Caco-2 (cell line): ENCODE data around the gene CACNA1D. TPM values are rescaled to one million over a fixed set of nuclear protein-coding genes. Genes with fewer than 3 reads are reported as not detected.

Source experiments
- BruUV-seq: library from RNA; stranded (reverse); fragments of 400-500 nt; replicated peaks from 2 replicates; lab custom pipeline; 2021; lab: Mats Ljungman, UMichigan
- CTCF ChIA-PET: fragments of 300-600 bp; sonication (Branson Sonifier 250); formaldehyde crosslinking; loops from one replicate; lab custom pipeline; 2022; ENCODE audit warnings: antibody characterized with exemption; lab: Charles Lee
- POLR2A ChIA-PET: fragments of 300-600 bp; sonication (Branson Sonifier 250); formaldehyde crosslinking; loops from one replicate; lab custom pipeline; 2022; ENCODE audit warnings: antibody characterized with exemption; lab: Charles Lee
- DNase-seq, 2 experiments: peaks; one replicate each; pipeline versions ENCODE4 v3.0.0 to v3.0.0-alpha.2; 2020 to 2022
- H3K27me3 ChIP-seq: replicated peaks from 2 replicates; pipeline ENCODE4 v1.6.0; 2011; ENCODE audit warnings: low read length; ENCODE audit not compliant: control insufficient read depth, insufficient read depth
- H3K36me3 ChIP-seq: 2 replicates; pipeline ENCODE4 v1.5.1; 2011; ENCODE audit warnings: low read length; ENCODE audit not compliant: control insufficient read depth, insufficient read depth
- H3K4me1 ChIP-seq: fragments of 250-450 bp; sonication (Bioruptor Pico); 2 replicates; pipeline ENCODE4 v1.5.1; 2020; ENCODE audit warnings: mild to moderate bottlenecking
- H3K4me3 ChIP-seq: 2 replicates; pipeline ENCODE4 v1.5.1; 2011; ENCODE audit warnings: low read depth, mild to moderate bottlenecking, control low read depth, low read length
- H3K9me3 ChIP-seq: fragments of 250-450 bp; sonication (Bioruptor Pico); 2 replicates; pipeline ENCODE4 v1.5.1; 2020; ENCODE audit warnings: mild to moderate bottlenecking, moderate library complexity
- H3K27ac Mint-ChIP-seq: one replicate; pipeline ENCODE4 v1.8.0; 2022; ENCODE audit warnings: mixed read lengths; ENCODE audit not compliant: unreplicated experiment
- H3K27me3 Mint-ChIP-seq: one replicate; pipeline ENCODE4 v1.8.0; 2022; ENCODE audit warnings: mixed read lengths; ENCODE audit not compliant: insufficient read depth, unreplicated experiment
- H3K36me3 Mint-ChIP-seq: one replicate; pipeline ENCODE4 v1.8.0; 2022; ENCODE audit warnings: mild to moderate bottlenecking, mixed read lengths; ENCODE audit not compliant: insufficient read depth, unreplicated experiment
- H3K4me1 Mint-ChIP-seq: one replicate; pipeline ENCODE4 v1.8.0; 2022; ENCODE audit warnings: low read depth, mixed read lengths; ENCODE audit not compliant: unreplicated experiment
- H3K4me3 Mint-ChIP-seq: one replicate; pipeline ENCODE4 v1.8.0; 2022; ENCODE audit warnings: mild to moderate bottlenecking, moderate library complexity, mixed read lengths; ENCODE audit not compliant: unreplicated experiment
- H3K9me3 Mint-ChIP-seq: one replicate; pipeline ENCODE4 v1.8.0; 2022; ENCODE audit warnings: mixed read lengths; ENCODE audit not compliant: unreplicated experiment
- intact Hi-C: fragments of 100-400 bp; cut with micrococcal nuclease; formaldehyde crosslinking; loops from one replicate; pipeline ENCODE4 v1.10.0; 2022; ENCODE audit not compliant: unreplicated experiment
- total RNA-seq: library from RNA; stranded (reverse); gene quantifications from 2 replicates; pipeline ENCODE4 v1.2.3, GENCODE V29; 2022
- TF ChIP-seq, protein P1 (sequence below), 2 experiments: fragments of 200-600 bp in 1 of 2; IDR thresholded peaks; 1 replicate in 1 of 2; 2 replicates in 1 of 2; pipeline versions ENCODE4 v1.5.1 to v1.8.0; 2011 to 2022; ENCODE audit warnings: antibody characterized with exemption in 1 of 2, control low read depth in 1 of 2, inconsistent platforms in 1 of 2, low read depth in 1 of 2, low read length in 1 of 2, mild to moderate bottlenecking in 1 of 2, moderate library complexity in 1 of 2; ENCODE audit not compliant: insufficient read depth in 1 of 2, severe bottlenecking in 1 of 2, unreplicated experiment in 1 of 2

Gene CACNA1D
- total RNA-seq, 1 experiment from 2014 or later = 13.3 TPM

DNA sequence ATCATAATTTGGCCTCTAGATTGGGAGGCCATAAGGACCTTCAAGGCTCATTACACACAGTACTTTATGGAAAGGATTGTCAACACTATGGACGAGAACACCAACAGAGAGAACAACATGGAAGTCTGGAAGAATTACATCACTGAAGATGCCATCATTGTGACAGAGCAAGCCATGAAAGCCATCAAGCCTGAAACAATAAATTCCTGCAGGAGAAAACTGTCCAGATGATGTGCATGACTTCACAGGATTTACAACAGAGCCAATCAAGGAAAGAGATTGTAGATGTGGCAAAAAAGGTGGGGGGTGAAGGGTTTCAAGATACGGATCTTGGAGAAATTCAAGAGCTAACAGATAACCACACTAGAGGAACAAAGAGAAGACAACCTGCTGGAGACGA, 367.8 kb downstream of the CACNA1D start:
- ChIA-PET POLR2A (no interaction called here), CTCF (no interaction called here)
- H3K9me3 Mint-ChIP-seq = no peaks in the 10 kb centered on the region
- no peaks in the 10 kb centered on the region for H3K27me3 Mint-ChIP-seq
- H3K27me3 ChIP-seq = no peaks in the 10 kb centered on the region
- peaks cover 42% of the 10 kb centered on the region for H3K36me3 Mint-ChIP-seq
- no peaks in the 10 kb centered on the region for H3K4me1 ChIP-seq
- H3K4me3 Mint-ChIP-seq = no peak overlapping the region
- TF ChIP-seq, protein P1, sequence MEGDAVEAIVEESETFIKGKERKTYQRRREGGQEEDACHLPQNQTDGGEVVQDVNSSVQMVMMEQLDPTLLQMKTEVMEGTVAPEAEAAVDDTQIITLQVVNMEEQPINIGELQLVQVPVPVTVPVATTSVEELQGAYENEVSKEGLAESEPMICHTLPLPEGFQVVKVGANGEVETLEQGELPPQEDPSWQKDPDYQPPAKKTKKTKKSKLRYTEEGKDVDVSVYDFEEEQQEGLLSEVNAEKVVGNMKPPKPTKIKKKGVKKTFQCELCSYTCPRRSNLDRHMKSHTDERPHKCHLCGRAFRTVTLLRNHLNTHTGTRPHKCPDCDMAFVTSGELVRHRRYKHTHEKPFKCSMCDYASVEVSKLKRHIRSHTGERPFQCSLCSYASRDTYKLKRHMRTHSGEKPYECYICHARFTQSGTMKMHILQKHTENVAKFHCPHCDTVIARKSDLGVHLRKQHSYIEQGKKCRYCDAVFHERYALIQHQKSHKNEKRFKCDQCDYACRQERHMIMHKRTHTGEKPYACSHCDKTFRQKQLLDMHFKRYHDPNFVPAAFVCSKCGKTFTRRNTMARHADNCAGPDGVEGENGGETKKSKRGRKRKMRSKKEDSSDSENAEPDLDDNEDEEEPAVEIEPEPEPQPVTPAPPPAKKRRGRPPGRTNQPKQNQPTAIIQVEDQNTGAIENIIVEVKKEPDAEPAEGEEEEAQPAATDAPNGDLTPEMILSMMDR (IDR thresholded peaks at IDR 0.05; ENCODE audit: insufficient read depth in 1 of 2, low read depth in 1 of 2, low read length in 1 of 2, severe bottlenecking in 1 of 2, unreplicated experiment in 1 of 2) = no peak
- H3K4me3 ChIP-seq = no peak overlapping the region
- no peaks in the 10 kb centered on the region; the same call in 1 of the 2 replicates for H3K36me3 ChIP-seq
- no peak for DNase-seq
- intact Hi-C loops = no loop called here
- no peaks in the 10 kb centered on the region for H3K9me3 ChIP-seq
- BruUV-seq = no TSS peak
- no peak overlapping the region for H3K27ac Mint-ChIP-seq
- no peaks in the 10 kb centered on the region for H3K4me1 Mint-ChIP-seq

DNA sequence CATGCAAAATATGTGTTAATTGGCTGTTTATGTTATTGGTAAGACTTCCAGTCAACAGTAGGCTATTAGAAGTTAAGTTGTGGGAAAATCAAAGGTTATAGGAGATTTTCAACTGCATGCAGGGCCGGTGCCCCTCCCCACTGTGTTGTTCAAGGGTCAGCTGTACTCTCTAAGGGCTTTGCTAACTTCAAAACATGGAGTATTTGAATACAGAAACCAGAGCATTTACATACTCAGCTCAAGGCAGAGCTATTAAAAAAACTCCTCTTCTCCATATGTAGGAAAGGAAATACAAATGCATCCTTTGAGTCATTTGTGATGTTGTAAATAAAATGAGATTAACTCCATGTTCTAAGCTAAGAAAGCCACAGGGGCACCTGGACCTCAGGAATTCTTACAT, 368.7 kb downstream of the CACNA1D start:
- Mint-ChIP-seq H3K4me1 (no peaks in the 10 kb centered on the region), H3K36me3 (peaks cover 43% of the 10 kb centered on the region), H3K27ac (no peak overlapping the region), H3K27me3 (no peaks in the 10 kb centered on the region), H3K4me3 (no peak overlapping the region), H3K9me3 (no peaks in the 10 kb centered on the region)
- no peaks in the 10 kb centered on the region for H3K4me1 ChIP-seq
- intact Hi-C loops = no loop called here
- BruUV-seq = no TSS peak
- H3K27me3 ChIP-seq = no peaks in the 10 kb centered on the region
- POLR2A ChIA-PET = no interaction called here
- no peaks in the 10 kb centered on the region; the same call in 1 of the 2 replicates for H3K36me3 ChIP-seq
- CTCF ChIA-PET = no interaction called here
- no peak overlapping the region for H3K4me3 ChIP-seq
- H3K9me3 ChIP-seq = no peaks in the 10 kb centered on the region
- TF ChIP-seq, protein P1 (IDR thresholded peaks at IDR 0.05; ENCODE audit: insufficient read depth in 1 of 2, low read depth in 1 of 2, low read length in 1 of 2, severe bottlenecking in 1 of 2, unreplicated experiment in 1 of 2) = no peak
- DNase-seq = no peak

Other genes with a start within 250 kb of the CACNA1D start
- gene TKT, start 238.6 kb upstream of the CACNA1D start, total RNA-seq = 339 and 381 TPM in 2 replicates
- 32.5 and 32.9 TPM in 2 replicates for gene DCP1A, start 147.1 kb upstream of the CACNA1D start, total RNA-seq